CD14-positive monocyte (primary cell): ENCODE results near the gene MRTFB. TPM values are rescaled to one million over a fixed set of nuclear protein-coding genes. Genes with fewer than 3 reads are reported as not detected.

ENCODE experiments used
- DNase-seq, 3 donors: peaks; one replicate each; pipeline ENCODE4 v3.0.0-alpha.2; 2011 to 2022
- H2AFZ ChIP-seq: 2 replicates; pipeline ENCODE4 v1.6.0; 2012; ENCODE audit warnings: mild to moderate bottlenecking, low read depth, low read length, inconsistent platforms; ENCODE audit not compliant: insufficient read depth, poor library complexity, severe bottlenecking
- H3K27ac ChIP-seq, 2 donors: 1 replicate in 1 of 2; 2 replicates in 1 of 2; pipeline ENCODE4 v1.5.1; 2012 to 2013; ENCODE audit warnings: low read length in 2 of 2, control low read depth in 1 of 2, inconsistent platforms in 1 of 2, low read depth in 1 of 2, mild to moderate bottlenecking in 1 of 2
- H3K27me3 ChIP-seq, 2 donors: one replicate each; pipeline versions ENCODE4 v1.6.0 to v1.6.1; 2011 to 2013; ENCODE audit warnings: low read length in 2 of 2; ENCODE audit not compliant: control insufficient read depth in 2 of 2, insufficient read depth in 2 of 2
- H3K36me3 ChIP-seq, 2 donors: replicated peaks in 1 of 2; 1 replicate in 1 of 2; 2 replicates in 1 of 2; pipeline versions ENCODE4 v1.5.1 to v1.6.1; 2012 to 2013; ENCODE audit warnings: low read length in 2 of 2, control low read depth in 1 of 2, inconsistent platforms in 1 of 2, mild to moderate bottlenecking in 1 of 2; ENCODE audit not compliant: insufficient read depth in 2 of 2, control insufficient read depth in 1 of 2
- H3K4me1 ChIP-seq, 2 donors: 1 replicate in 1 of 2; 2 replicates in 1 of 2; pipeline versions ENCODE4 v1.5.1 to v1.6.1; 2012 to 2013; ENCODE audit warnings: low read length in 2 of 2, control low read depth in 1 of 2, inconsistent platforms in 1 of 2, mild to moderate bottlenecking in 1 of 2, moderate library complexity in 1 of 2; ENCODE audit not compliant: insufficient read depth in 2 of 2, control insufficient read depth in 1 of 2
- H3K4me2 ChIP-seq: replicated peaks from 2 replicates; pipeline ENCODE3; 2012; ENCODE audit warnings: low read length, moderate library complexity, mild to moderate bottlenecking; ENCODE audit not compliant: poor library complexity, severe bottlenecking; ENCODE audit errors: extremely low read depth
- H3K4me3 ChIP-seq, 3 experiments: fragments of 200-600 bp in 1 of 3; sonication (generic) in 1 of 3; replicated peaks in 1 of 3; 1 replicate in 2 of 3; 2 replicates in 1 of 3; pipeline ENCODE4 v1.5.1; 2011 to 2013; ENCODE audit warnings: low read length in 3 of 3, mild to moderate bottlenecking in 3 of 3, control low read depth in 2 of 3, low read depth in 2 of 3, inconsistent platforms in 1 of 3, moderate library complexity in 1 of 3
- H3K79me2 ChIP-seq: 2 replicates; pipeline ENCODE4 v1.6.0; 2012; ENCODE audit warnings: mild to moderate bottlenecking, control low read depth, inconsistent platforms, low read length, moderate library complexity; ENCODE audit not compliant: insufficient read depth
- H3K9ac ChIP-seq: 2 replicates; pipeline ENCODE4 v1.6.0; 2017; ENCODE audit warnings: low read length, mild to moderate bottlenecking; ENCODE audit not compliant: insufficient read depth, poor library complexity, severe bottlenecking
- H3K9me3 ChIP-seq, 2 donors: replicated peaks in 1 of 2; 1 replicate in 1 of 2; 2 replicates in 1 of 2; pipeline versions ENCODE4 v1.5.1 to v1.6.1; 2012 to 2013; ENCODE audit warnings: low read length in 2 of 2, control low read depth in 1 of 2; ENCODE audit not compliant: control insufficient read depth in 1 of 2, insufficient read depth in 1 of 2
- H4K20me1 ChIP-seq: 2 replicates; pipeline ENCODE4 v1.6.0; 2012; ENCODE audit warnings: mild to moderate bottlenecking, low read length, control low read depth, moderate library complexity; ENCODE audit not compliant: insufficient read depth
- H3K27ac Mint-ChIP-seq, 7 donors: one replicate each; pipeline ENCODE4 v1.8.0; 2020; ENCODE audit warnings: mild to moderate bottlenecking in 7 of 7, mixed read lengths in 7 of 7, moderate library complexity in 6 of 7, inconsistent platforms in 2 of 7
- H3K27me3 Mint-ChIP-seq, 3 donors: one replicate each; pipeline ENCODE4 v1.8.0; 2021 to 2022; ENCODE audit warnings: low read depth in 3 of 3, mild to moderate bottlenecking in 3 of 3, mixed read lengths in 3 of 3, moderate library complexity in 3 of 3, inconsistent platforms in 1 of 3
- H3K36me3 Mint-ChIP-seq, 2 donors: one replicate each; pipeline ENCODE4 v1.8.0; 2020; ENCODE audit warnings: mixed read lengths in 2 of 2, inconsistent platforms in 1 of 2, mild to moderate bottlenecking in 1 of 2
- H3K4me1 Mint-ChIP-seq: one replicate; pipeline ENCODE4 v1.8.0; 2020; ENCODE audit warnings: mild to moderate bottlenecking, mixed read lengths
- H3K4me3 Mint-ChIP-seq, 2 donors: one replicate each; pipeline ENCODE4 v1.8.0; 2020; ENCODE audit warnings: mild to moderate bottlenecking in 2 of 2, mixed read lengths in 2 of 2, moderate library complexity in 1 of 2
- H3K9me3 Mint-ChIP-seq, 7 donors: one replicate each; pipeline ENCODE4 v1.8.0; 2020 to 2022; ENCODE audit warnings: mixed read lengths in 7 of 7, mild to moderate bottlenecking in 6 of 7, moderate library complexity in 6 of 7, inconsistent platforms in 2 of 7
- WGBS: methylation state at CpG from one replicate; pipeline ENCODE4 v1.1.5; 2013; ENCODE audit warnings: missing lambda C conversion rate; ENCODE audit not compliant: insufficient coverage; 5-methylcytosine and 5-hydroxymethylcytosine counted together
- intact Hi-C, 2 donors: fragments of 100-400 bp; cut with micrococcal nuclease; formaldehyde crosslinking; loops; one replicate each; pipeline versions ENCODE4 v1.15.0 to v1.15.1; 2023
- polyA plus RNA-seq, 3 donors: library from polyadenylated mRNA; depleted of rRNA in 1 of 3; unstranded in 2 of 3; stranded (reverse) in 1 of 3; fragments of 300-500 nt in 2 of 3; fragments of >200 nt in 1 of 3; fragmentation: Illumina TruSeq in 2 of 3; gene quantifications; 1 replicate in 2 of 3; 2 replicates in 1 of 3; pipeline ENCODE4 v1.2.3, GENCODE V29; 2012 to 2021
- TF ChIP-seq, protein P1 (sequence below): fragments of 200-600 bp; IDR thresholded peaks from one replicate; pipeline ENCODE4 v1.8.0; 2022; ENCODE audit warnings: antibody characterized with exemption, mild to moderate bottlenecking

The MRTFB gene
- polyA plus RNA-seq, 3 donors = 0.69 to 1.4 (median 0.87) TPM

DNA sequence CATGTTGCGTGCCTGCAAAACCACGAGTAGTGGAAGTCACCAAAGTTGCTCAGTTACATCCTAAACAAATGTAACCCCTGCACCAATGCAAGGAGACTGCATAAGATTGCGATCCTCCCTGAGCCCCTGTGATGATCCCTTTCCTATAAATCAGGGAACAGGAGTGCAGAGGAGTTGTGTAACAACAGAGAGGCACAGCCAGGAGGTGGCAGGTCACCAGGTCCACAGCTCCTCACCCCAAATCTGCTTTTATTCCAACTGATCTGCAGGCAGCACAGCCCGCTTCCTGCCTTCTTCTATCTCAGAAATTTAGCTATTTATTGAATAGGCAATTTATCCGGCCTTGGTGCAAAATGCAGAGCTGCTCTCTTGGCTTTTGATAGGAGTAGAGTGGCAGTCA lies 36.0 kb upstream of the MRTFB start:
- Mint-ChIP-seq H3K27me3 (peaks cover 0 to 3% (median 3%) of the 10 kb centered on the region in 3 donors), H3K4me1 (no peaks in the 10 kb centered on the region), H3K27ac (no peak overlapping the region), H3K36me3 (no peaks in the 10 kb centered on the region), H3K9me3 (peaks cover 0 to 19% (median 5%) of the 10 kb centered on the region in 7 donors), H3K4me3 (no peak overlapping the region)
- no peak for DNase-seq
- no peak overlapping the region for H3K4me3 ChIP-seq
- H3K9ac ChIP-seq = no peak overlapping the region
- no peaks in the 10 kb centered on the region for H4K20me1 ChIP-seq
- H3K27me3 ChIP-seq = no peaks in the 10 kb centered on the region
- H3K27ac ChIP-seq = no peak overlapping the region
- H3K79me2 ChIP-seq = no peaks in the 10 kb centered on the region
- H2AFZ ChIP-seq = no peak overlapping the region
- intact Hi-C loops = no loop called here
- no peaks in the 10 kb centered on the region for H3K4me1 ChIP-seq
- no CpG with 5 or more reads among the region's 5 CpGs for WGBS
- no peaks in the 10 kb centered on the region for H3K36me3 ChIP-seq
- TF ChIP-seq, protein P1, sequence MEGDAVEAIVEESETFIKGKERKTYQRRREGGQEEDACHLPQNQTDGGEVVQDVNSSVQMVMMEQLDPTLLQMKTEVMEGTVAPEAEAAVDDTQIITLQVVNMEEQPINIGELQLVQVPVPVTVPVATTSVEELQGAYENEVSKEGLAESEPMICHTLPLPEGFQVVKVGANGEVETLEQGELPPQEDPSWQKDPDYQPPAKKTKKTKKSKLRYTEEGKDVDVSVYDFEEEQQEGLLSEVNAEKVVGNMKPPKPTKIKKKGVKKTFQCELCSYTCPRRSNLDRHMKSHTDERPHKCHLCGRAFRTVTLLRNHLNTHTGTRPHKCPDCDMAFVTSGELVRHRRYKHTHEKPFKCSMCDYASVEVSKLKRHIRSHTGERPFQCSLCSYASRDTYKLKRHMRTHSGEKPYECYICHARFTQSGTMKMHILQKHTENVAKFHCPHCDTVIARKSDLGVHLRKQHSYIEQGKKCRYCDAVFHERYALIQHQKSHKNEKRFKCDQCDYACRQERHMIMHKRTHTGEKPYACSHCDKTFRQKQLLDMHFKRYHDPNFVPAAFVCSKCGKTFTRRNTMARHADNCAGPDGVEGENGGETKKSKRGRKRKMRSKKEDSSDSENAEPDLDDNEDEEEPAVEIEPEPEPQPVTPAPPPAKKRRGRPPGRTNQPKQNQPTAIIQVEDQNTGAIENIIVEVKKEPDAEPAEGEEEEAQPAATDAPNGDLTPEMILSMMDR = no peak
- peaks cover 0 to 8% of the 10 kb centered on the region in 2 donors for H3K9me3 ChIP-seq
- no peak overlapping the region for H3K4me2 ChIP-seq

DNA sequence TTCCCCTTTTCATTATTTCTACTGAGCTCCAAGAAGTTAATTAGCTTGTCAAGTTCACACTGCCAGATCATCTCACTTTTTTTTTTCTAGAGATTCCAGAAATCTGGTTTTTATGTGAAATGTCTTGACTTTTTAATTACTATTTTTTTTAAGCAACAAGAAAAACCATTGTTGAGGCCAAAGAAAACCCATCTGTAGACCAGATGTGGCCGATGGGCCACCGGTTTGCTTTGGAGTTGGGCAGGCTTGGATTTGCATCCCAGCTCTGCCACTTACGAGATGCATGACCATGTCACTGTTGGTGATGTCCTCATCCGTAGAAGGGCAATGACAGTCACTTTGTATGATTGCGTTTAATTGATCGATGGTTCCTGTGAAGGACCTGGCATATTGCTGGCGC lies 34.2 kb upstream of the MRTFB start:
- H3K36me3 Mint-ChIP-seq = no peaks in the 10 kb centered on the region
- Histone ChIP-seq H3K27ac (no peak overlapping the region), H3K4me3 (no peak overlapping the region), H3K27me3 (no peaks in the 10 kb centered on the region), H2AFZ (no peak overlapping the region), H3K9ac (no peak overlapping the region), H3K79me2 (no peaks in the 10 kb centered on the region), H4K20me1 (no peaks in the 10 kb centered on the region), H3K36me3 (no peaks in the 10 kb centered on the region), H3K4me2 (no peak overlapping the region), H3K9me3 (peaks cover 0 to 8% of the 10 kb centered on the region in 2 donors), H3K4me1 (no peaks in the 10 kb centered on the region)
- 97% methylated on average over 7 of the region's 7 CpGs for WGBS
- no peaks in the 10 kb centered on the region for H3K4me1 Mint-ChIP-seq
- intact Hi-C loops = no loop called here
- no peak overlapping the region for H3K4me3 Mint-ChIP-seq
- no peak overlapping the region for H3K27ac Mint-ChIP-seq
- peaks cover 0 to 26% (median 5%) of the 10 kb centered on the region in 7 donors for H3K9me3 Mint-ChIP-seq
- DNase-seq = no peak
- peaks cover 0 to 2% (median 1%) of the 10 kb centered on the region in 3 donors for H3K27me3 Mint-ChIP-seq
- TF ChIP-seq, protein P1 = no peak
